ENCODE data around the gene R3HDM4. TPM values are rescaled to one million over a fixed set of nuclear protein-coding genes. Genes with fewer than 3 reads are reported as not detected.

Gene R3HDM4
- total RNA-seq, 2 donors from 2014 or later, result 19.5 to 30.4 TPM

- no peaks in the 10 kb centered on the region for H3K9me3 ChIP-seq
- peaks cover 0 to 34% of the 10 kb centered on the region in 2 donors for H3K4me1 ChIP-seq
- no peak for TF ChIP-seq CTCF (IDR thresholded peaks at IDR 0.05)
- no peak for DNase-seq (ENCODE audit: low spot score)
- peak overlapping the region in 1 of 2 donors; percentile 15 for H3K4me3 ChIP-seq
- no peak overlapping the region for H3K27ac ChIP-seq
- peaks cover 0 to 6% of the 10 kb centered on the region in 2 donors for H3K27me3 ChIP-seq
- peaks cover 4% of the 10 kb centered on the region for H3K36me3 ChIP-seq
Observed at GRCh38 chr19:862581-863314, 50.3 kb downstream of the R3HDM4 start.

GRCh38 chr19:861756-862580, 51.1 kb downstream of the R3HDM4 start:
- H3K4me3 ChIP-seq, result peak overlapping the region in 1 of 2 donors; percentile 15

GRCh38 chr19:861141-861755, 51.8 kb downstream of the R3HDM4 start:
- no peak for DNase-seq (ENCODE audit: low spot score)

More at GRCh38 chr19:861756-862580, 51.1 kb downstream of the R3HDM4 start:
- H3K27ac ChIP-seq, result no peak overlapping the region
- no peaks in the 10 kb centered on the region for H3K36me3 ChIP-seq
- H3K9me3 ChIP-seq, result no peaks in the 10 kb centered on the region
- DNase-seq (ENCODE audit: low spot score), result no peak
- no peak for TF ChIP-seq CTCF (IDR thresholded peaks at IDR 0.05)
- peaks cover 0 to 34% of the 10 kb centered on the region in 2 donors for H3K4me1 ChIP-seq
- H3K27me3 ChIP-seq, result peaks cover 0 to 6% of the 10 kb centered on the region in 2 donors

GRCh38 chr19:858868-859843, 53.9 kb downstream of the R3HDM4 start, which contains the start of gene CFD:
TSS of gene CFD (plus strand) at chr19:859664. CDS start at chr19:859690, 26 bp downstream.
- no peak for TF ChIP-seq CTCF (IDR thresholded peaks at IDR 0.05)
- DNase-seq (ENCODE audit: low spot score), result peak; percentile 84
- Histone ChIP-seq H3K4me3 (peak within 1 kb of the TSS; percentile 35 to 53), H3K27ac (peak within 1 kb of the TSS; percentile 54 to 70), H3K36me3 (no peaks in the 10 kb centered on the region), H3K9me3 (no peaks in the 10 kb centered on the region), H3K4me1 (peaks cover 0 to 34% of the 10 kb centered on the region in 2 donors), H3K27me3 (peaks cover 0 to 6% of the 10 kb centered on the region in 2 donors)

More at GRCh38 chr19:861141-861755, 51.8 kb downstream of the R3HDM4 start:
- Histone ChIP-seq H3K4me1 (peaks cover 0 to 34% of the 10 kb centered on the region in 2 donors), H3K9me3 (no peaks in the 10 kb centered on the region), H3K27me3 (peaks cover 0 to 6% of the 10 kb centered on the region in 2 donors), H3K27ac (no peak overlapping the region), H3K4me3 (peak overlapping the region; percentile 35 to 53), H3K36me3 (no peaks in the 10 kb centered on the region)
- no peak for TF ChIP-seq CTCF (IDR thresholded peaks at IDR 0.05)

GRCh38 chr19:858284-858683, 54.7 kb downstream of the R3HDM4 start:
- Histone ChIP-seq H3K4me1 (peaks cover 0 to 29% of the 10 kb centered on the region in 2 donors), H3K27me3 (peaks cover 0 to 7% of the 10 kb centered on the region in 2 donors), H3K9me3 (no peaks in the 10 kb centered on the region), H3K27ac (peak overlapping the region in 1 of 2 donors; percentile 70), H3K36me3 (no peaks in the 10 kb centered on the region), H3K4me3 (no peak overlapping the region)
- no peak for TF ChIP-seq CTCF (IDR thresholded peaks at IDR 0.05)
- DNase-seq (ENCODE audit: low spot score), result no peak

Data from right atrium auricular region (tissue), 2 donors.